ENCODE measurements around the gene ZNF518A. TPM values are rescaled to one million over a fixed set of nuclear protein-coding genes. Genes with fewer than 3 reads are reported as not detected.

The ZNF518A gene
- total RNA-seq, 6 experiments from 2014 or later, result 6.7 to 10.4 (median 8.8) TPM

DNA sequence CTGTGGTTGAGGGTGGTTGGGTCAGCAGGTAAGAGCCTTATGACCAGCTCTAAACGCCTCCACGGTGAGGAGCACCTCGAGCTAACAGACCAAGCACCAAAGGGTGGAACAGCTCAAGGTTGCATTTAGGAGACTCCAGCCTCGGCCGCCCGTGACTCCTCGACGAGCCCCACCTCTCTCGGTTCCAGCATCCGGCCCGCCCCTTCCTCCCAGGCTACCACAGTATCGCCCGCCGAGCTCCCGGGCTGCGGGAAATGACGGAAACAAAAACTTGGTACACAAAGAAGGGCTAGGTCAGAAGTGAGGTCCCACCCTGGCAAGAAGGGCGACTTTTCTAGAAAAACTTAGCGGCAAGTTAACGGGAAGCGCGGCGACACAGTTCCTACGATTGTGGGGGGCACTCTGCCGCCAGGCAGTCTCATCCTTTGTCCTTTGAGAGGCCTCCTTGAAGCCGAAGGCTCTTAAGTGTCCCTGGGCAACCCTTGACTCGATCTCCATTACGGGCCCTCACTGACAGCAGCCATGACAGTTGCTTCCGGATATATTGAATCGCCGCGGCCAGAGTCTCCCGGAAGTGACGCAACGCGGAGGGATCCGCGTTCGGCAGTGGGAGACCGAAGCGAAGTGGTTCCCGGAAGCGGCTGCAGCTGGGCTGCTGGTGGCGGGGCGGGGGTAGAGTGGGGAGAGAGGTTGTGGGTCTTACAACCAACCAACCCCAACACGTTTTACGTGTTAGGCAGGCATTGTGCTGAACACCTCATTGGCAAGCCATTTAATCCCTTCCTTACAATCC, 40.2 kb upstream of the ZNF518A start:
- Histone ChIP-seq H3K9me3 (no peaks in the 10 kb centered on the region), H3K36me3 (no peaks in the 10 kb centered on the region), H3K4me3 (peak overlapping the region; percentile 61 to 71 (median 68)), H3K27me3 (peaks cover 0 to 5% of the 10 kb centered on the region in 2 donors), H3K27ac (peak overlapping the region; percentile 92 to 97 (median 96)), H3K4me1 (no peaks in the 10 kb centered on the region)
- peak; percentile 81 for TF ChIP-seq POLR2A (IDR thresholded peaks at IDR 0.05)
- TF ChIP-seq, protein P1, sequence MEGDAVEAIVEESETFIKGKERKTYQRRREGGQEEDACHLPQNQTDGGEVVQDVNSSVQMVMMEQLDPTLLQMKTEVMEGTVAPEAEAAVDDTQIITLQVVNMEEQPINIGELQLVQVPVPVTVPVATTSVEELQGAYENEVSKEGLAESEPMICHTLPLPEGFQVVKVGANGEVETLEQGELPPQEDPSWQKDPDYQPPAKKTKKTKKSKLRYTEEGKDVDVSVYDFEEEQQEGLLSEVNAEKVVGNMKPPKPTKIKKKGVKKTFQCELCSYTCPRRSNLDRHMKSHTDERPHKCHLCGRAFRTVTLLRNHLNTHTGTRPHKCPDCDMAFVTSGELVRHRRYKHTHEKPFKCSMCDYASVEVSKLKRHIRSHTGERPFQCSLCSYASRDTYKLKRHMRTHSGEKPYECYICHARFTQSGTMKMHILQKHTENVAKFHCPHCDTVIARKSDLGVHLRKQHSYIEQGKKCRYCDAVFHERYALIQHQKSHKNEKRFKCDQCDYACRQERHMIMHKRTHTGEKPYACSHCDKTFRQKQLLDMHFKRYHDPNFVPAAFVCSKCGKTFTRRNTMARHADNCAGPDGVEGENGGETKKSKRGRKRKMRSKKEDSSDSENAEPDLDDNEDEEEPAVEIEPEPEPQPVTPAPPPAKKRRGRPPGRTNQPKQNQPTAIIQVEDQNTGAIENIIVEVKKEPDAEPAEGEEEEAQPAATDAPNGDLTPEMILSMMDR (IDR thresholded peaks at IDR 0.05), result no peak
- peak; percentile 94 to 95 (median 95) for ATAC-seq
- 2% methylated on average over 29 of the region's 47 CpGs for WGBS (ENCODE audit: insufficient coverage, low coverage, low lambda C conversion rate, missing lambda C conversion rate)
- peak; percentile 88 to 93 (median 92) for DNase-seq
- intact Hi-C loops (cut with DNase I), result loop anchor here in 1 of 2 donors (2.0 kb wide), 1 partner anchor 39 kb away; no protein-coding TSS in a partner anchor

DNA sequence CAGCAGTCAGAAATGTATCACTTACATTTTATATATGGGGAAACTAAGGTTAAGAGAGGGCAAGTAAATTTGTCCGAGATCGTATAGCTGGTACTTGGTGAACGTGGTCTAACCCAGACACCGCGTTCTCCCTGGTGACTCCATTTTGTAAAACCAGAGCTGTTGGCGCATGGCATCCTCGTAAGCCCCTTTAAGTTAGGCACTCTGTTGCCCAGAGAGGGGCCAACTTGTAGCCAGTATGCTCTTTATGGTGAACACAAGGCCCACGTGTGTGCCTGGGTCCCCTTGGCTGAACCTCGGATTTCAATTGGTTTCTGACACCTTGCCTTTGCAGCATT, 39.7 kb upstream of the ZNF518A start:
- peaks cover 0 to 5% of the 10 kb centered on the region in 2 donors for H3K27me3 ChIP-seq
- no peaks in the 10 kb centered on the region for H3K36me3 ChIP-seq
- ATAC-seq, result no peak
- intact Hi-C loops (cut with DNase I), result loop anchor here in 1 of 2 donors (2.0 kb wide), 1 partner anchor 38 kb away; no protein-coding TSS in a partner anchor
- WGBS (ENCODE audit: insufficient coverage, low coverage, low lambda C conversion rate, missing lambda C conversion rate), result 74% methylated on average over 7 of the region's 9 CpGs
- H3K27ac ChIP-seq, result peak overlapping the region; percentile 92 to 97 (median 96)
- TF ChIP-seq, protein P1 (IDR thresholded peaks at IDR 0.05), result no peak
- no peak for TF ChIP-seq POLR2A (IDR thresholded peaks at IDR 0.05)
- no peaks in the 10 kb centered on the region for H3K4me1 ChIP-seq
- H3K9me3 ChIP-seq, result no peaks in the 10 kb centered on the region
- DNase-seq, result no peak
- H3K4me3 ChIP-seq, result peak overlapping the region; percentile 61 to 71 (median 68)

DNA sequence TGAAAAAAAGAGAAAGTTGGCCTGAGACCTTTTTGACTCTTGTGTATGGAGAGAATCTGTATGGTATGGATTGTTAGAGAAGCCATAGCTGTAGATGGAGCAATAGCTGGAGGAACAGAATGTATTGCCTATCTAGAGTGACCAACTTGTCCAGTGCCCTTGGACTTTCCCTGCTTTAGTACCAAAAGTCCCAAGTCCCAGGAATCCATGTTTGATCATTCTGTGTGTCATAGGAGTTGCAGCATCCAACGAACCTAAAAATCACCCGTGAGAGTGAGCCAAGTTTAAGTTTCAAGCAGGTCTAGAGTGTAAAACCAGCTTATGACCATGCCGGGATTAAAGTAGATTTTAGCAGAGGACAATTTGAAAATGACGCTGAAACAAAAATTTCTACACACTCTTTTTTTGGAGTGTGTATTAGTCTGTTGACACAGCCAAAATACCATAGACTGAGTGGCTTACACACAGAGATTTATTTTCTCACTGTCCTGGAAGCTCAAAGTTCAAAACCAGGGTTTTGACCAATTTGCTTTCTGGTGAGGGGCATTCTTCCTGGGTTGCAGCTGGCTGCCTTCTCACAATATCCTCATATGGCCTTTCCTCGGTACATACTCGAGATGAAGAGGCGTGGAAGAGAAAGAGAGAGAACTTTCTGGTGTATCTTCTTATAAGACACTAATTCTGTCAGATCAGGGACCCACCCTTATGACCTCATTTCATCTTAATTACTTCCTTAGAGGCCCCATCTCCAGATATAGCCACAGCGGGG, 36.9 kb upstream of the ZNF518A start:
- H3K9me3 ChIP-seq, result no peaks in the 10 kb centered on the region
- intact Hi-C loops (cut with DNase I), result no loop called here
- WGBS (ENCODE audit: insufficient coverage, low coverage, low lambda C conversion rate, missing lambda C conversion rate), result 52% methylated on average over 5 of the region's 8 CpGs
- DNase-seq, result no peak
- no peak for ATAC-seq
- H3K27ac ChIP-seq, result no peak overlapping the region
- no peaks in the 10 kb centered on the region for H3K4me1 ChIP-seq
- TF ChIP-seq, protein P1 (IDR thresholded peaks at IDR 0.05), result no peak
- TF ChIP-seq POLR2A (IDR thresholded peaks at IDR 0.05), result no peak
- H3K27me3 ChIP-seq, result peaks cover 0 to 5% of the 10 kb centered on the region in 2 donors
- H3K36me3 ChIP-seq, result no peaks in the 10 kb centered on the region
- H3K4me3 ChIP-seq, result no peak overlapping the region

DNA sequence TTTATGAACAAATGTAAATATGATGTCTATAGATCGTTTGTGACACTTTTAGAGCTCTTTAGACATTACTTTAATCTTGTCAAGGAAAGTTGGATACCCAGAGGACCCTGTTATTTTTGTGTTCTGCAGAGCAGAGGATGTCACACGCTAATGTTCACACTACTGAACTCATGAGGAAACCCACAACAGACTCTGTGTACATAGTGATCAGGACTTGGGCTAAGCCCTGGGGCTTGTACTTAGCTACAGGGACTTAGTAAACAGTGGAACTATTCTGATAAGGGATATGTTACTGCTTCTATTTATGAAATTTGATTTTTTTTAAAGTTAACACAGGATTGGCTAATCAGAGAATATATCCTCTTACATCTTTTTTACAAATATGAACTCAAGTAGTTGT, 36.1 kb upstream of the ZNF518A start:
- peaks cover 0 to 5% of the 10 kb centered on the region in 2 donors for H3K27me3 ChIP-seq

More for the DNA sequence above, 36.1 kb upstream of the ZNF518A start:
- Histone ChIP-seq H3K9me3 (no peaks in the 10 kb centered on the region), H3K36me3 (no peaks in the 10 kb centered on the region), H3K4me1 (no peaks in the 10 kb centered on the region), H3K27ac (no peak overlapping the region), H3K4me3 (no peak overlapping the region)
- WGBS (ENCODE audit: insufficient coverage, low coverage, low lambda C conversion rate, missing lambda C conversion rate), result 39% methylated on average over 2 of the region's 2 CpGs
- TF ChIP-seq POLR2A (IDR thresholded peaks at IDR 0.05), result no peak
- TF ChIP-seq, protein P1 (IDR thresholded peaks at IDR 0.05), result no peak
- DNase-seq, result no peak
- intact Hi-C loops (cut with DNase I), result no loop called here
- ATAC-seq, result no peak

Data from right lobe of liver (tissue), 6 donors.